T-helper 17 cell (primary cell): Measurements from ENCODE around the gene UBR7. TPM values are rescaled to one million over a fixed set of nuclear protein-coding genes. Genes with fewer than 3 reads are reported as not detected.

ENCODE experiments used
- ATAC-seq: fragments of 150-1000 bp; cut with Tn5 transposase; 2 replicates; pipeline ENCODE4 v1.10.0; 2021; ENCODE audit warnings: mild to moderate bottlenecking, moderate library complexity
- DNase-seq, 3 donors: peaks; one replicate each; pipeline versions ENCODE4 v3.0.0 to v3.0.0-alpha.2; 2020 to 2021
- H3K9me3 ChIP-seq: one replicate; pipeline ENCODE4 v1.7.0; 2013; ENCODE audit warnings: low read length, mild to moderate bottlenecking; ENCODE audit not compliant: control insufficient read depth, poor library complexity, severe bottlenecking
- H3K27ac Mint-ChIP-seq: one replicate; pipeline ENCODE4 v1.8.0; 2022; ENCODE audit warnings: mild to moderate bottlenecking, moderate library complexity, mixed read lengths
- H3K27me3 Mint-ChIP-seq: one replicate; pipeline ENCODE4 v1.8.0; 2022; ENCODE audit warnings: mixed read lengths
- H3K36me3 Mint-ChIP-seq: one replicate; pipeline ENCODE4 v1.8.0; 2022; ENCODE audit warnings: low read depth, mixed read lengths
- H3K4me1 Mint-ChIP-seq: one replicate; pipeline ENCODE4 v1.8.0; 2022; ENCODE audit warnings: mild to moderate bottlenecking, mixed read lengths
- H3K4me3 Mint-ChIP-seq: one replicate; pipeline ENCODE4 v1.8.0; 2022; ENCODE audit warnings: mild to moderate bottlenecking, moderate library complexity, mixed read lengths
- total RNA-seq, 4 donors: library from RNA in 2 of 4; stranded (reverse) in 2 of 4; gene quantifications; one replicate each; pipeline ENCODE4 v1.2.3 and lab custom pipeline; 2022 to 2026

Gene UBR7
- total RNA-seq, 2 donors from 2014 or later: 12.9 to 14.6 TPM

DNA sequence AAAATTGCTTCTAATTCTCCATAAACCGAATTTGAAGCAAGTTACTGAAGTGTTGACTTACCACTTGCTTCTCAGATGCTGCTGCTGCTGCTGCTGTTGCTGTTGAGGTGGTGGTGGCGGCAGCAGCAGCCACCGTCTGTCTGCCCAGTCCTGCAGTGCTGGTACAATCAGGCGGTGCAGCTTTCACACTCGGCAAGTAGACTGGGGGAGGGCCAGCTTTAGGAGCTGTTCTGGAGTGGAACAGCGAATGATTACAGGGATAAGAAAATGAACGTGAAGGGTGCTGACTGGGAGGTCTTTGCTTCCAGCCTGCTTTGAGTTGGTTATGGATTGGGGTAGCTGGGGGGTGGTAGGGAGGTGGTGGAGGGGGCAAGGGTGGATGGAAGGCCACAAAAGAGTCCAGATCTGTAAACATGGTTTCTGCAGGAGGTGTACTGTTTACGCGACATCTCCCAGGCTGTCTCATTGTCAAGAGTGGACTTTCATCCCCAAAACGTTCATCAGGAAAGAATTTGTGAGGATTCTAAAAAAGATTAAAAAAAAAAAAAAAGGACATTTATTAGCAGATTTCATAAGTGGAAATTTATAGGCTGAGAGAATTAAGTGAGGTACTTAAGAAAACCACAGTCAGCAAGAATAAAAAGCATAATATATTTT, 38.8 kb downstream of the UBR7 start:
- H3K4me1 Mint-ChIP-seq: peaks cover 6% of the 10 kb centered on the region
- DNase-seq (no peak), ATAC-seq (no peak)
- H3K4me3 Mint-ChIP-seq: no peak overlapping the region
- peak overlapping the region; percentile 60 for H3K27ac Mint-ChIP-seq
- no peaks in the 10 kb centered on the region for H3K9me3 ChIP-seq
- H3K27me3 Mint-ChIP-seq: no peaks in the 10 kb centered on the region
- peaks cover 16% of the 10 kb centered on the region for H3K36me3 Mint-ChIP-seq

DNA sequence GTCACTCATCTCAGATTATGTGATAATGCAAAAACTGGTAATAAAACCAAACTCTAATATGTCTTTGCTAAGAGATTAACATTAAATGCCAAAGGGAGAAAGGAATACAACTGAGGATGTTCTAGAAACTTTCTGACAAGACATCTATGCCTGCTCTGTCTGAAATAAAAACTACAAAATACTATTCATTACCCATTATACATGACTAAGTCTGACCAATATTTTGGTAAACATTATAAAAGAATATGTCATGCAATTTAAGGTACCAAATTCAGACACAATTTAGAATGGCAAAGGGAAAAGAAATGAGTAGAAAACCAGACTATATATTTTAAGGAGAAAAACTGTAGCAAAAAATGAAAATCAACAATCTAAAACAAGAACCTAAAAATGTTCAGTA, 39.5 kb downstream of the UBR7 start:
- DNase-seq (no peak), ATAC-seq (no peak)
- H3K9me3 ChIP-seq: no peaks in the 10 kb centered on the region
- peaks cover 6% of the 10 kb centered on the region for H3K4me1 Mint-ChIP-seq
- H3K27me3 Mint-ChIP-seq: no peaks in the 10 kb centered on the region
- H3K4me3 Mint-ChIP-seq: no peak overlapping the region
- H3K36me3 Mint-ChIP-seq: peaks cover 16% of the 10 kb centered on the region
- no peak overlapping the region for H3K27ac Mint-ChIP-seq

GRCh38 chr14:93249128-93249831, 42.2 kb downstream of the UBR7 start:
- no peaks in the 10 kb centered on the region for H3K9me3 ChIP-seq
- DNase-seq (no peak), ATAC-seq (no peak)
- peaks cover 11% of the 10 kb centered on the region for H3K36me3 Mint-ChIP-seq
- H3K4me1 Mint-ChIP-seq: peaks cover 4% of the 10 kb centered on the region
- H3K27ac Mint-ChIP-seq: peak overlapping the region; percentile 53
- no peaks in the 10 kb centered on the region for H3K27me3 Mint-ChIP-seq
- no peak overlapping the region for H3K4me3 Mint-ChIP-seq

DNA sequence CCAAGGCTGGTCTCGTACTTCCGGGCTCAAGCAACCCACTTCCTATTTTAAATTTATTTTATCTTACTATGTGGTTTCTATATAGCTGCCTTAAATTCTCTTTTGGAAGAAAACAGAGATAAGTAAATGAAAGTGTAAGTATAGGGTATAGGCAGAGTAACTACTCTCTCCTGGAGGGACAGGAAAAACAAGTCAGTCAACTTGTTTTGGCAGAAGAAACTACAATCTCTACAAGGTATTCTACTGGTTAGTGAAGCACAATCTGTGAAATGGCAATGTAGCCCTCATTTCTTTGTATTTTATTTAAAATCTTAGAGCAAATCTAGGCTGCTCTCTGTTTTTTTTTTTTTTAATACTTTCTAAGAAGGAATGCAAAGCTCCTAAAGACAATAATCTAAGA, 55.4 kb downstream of the UBR7 start:
- H3K36me3 Mint-ChIP-seq: peaks cover 11% of the 10 kb centered on the region

GRCh38 chr14:93263416-93263815, 56.4 kb downstream of the UBR7 start:
- ATAC-seq (no peak), DNase-seq (no peak)
- Mint-ChIP-seq H3K27ac (peak overlapping the region; percentile 21), H3K36me3 (peaks cover 11% of the 10 kb centered on the region), H3K4me1 (peaks cover 28% of the 10 kb centered on the region), H3K4me3 (no peak overlapping the region), H3K27me3 (no peaks in the 10 kb centered on the region)
- H3K9me3 ChIP-seq: no peaks in the 10 kb centered on the region

More for the DNA sequence above, 55.4 kb downstream of the UBR7 start:
- no peaks in the 10 kb centered on the region for H3K9me3 ChIP-seq
- Mint-ChIP-seq H3K27ac (no peak overlapping the region), H3K4me3 (no peak overlapping the region), H3K4me1 (peaks cover 21% of the 10 kb centered on the region), H3K27me3 (no peaks in the 10 kb centered on the region)
- DNase-seq (no peak), ATAC-seq (no peak)

GRCh38 chr14:93266127-93266526, 59.1 kb downstream of the UBR7 start:
- H3K27me3 Mint-ChIP-seq: no peaks in the 10 kb centered on the region
- H3K27ac Mint-ChIP-seq: no peak overlapping the region
- H3K4me3 Mint-ChIP-seq: no peak overlapping the region
- H3K4me1 Mint-ChIP-seq: peaks cover 25% of the 10 kb centered on the region
- H3K9me3 ChIP-seq: no peaks in the 10 kb centered on the region
- H3K36me3 Mint-ChIP-seq: peaks cover 9% of the 10 kb centered on the region
- no peak for DNase-seq
- ATAC-seq: no peak

DNA sequence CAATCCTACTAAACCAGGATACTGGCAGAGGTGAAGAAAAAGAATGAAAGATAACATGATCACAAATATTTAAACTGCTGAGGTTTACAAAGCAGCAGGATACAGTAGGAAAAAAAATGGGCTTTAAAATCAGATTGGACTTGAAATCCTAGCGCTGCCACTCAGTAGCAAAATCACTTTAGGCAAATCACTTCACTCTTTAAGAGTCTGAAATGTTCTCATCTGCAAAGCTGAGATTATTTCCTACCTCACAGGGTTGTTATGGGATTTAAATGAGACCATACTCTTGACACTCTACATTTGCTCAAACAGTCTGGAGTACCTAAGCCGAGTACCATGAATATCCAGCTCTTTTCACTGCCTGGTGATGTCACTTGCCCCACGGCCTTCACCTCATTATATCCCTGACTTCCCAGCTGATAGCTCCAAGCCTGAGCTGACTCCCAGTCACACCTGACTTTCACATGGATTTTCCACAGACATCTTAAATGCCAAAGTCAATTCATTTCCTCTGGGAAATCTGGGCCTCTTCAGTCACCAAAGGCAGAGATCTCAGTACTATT, 60.2 kb downstream of the UBR7 start:
- Mint-ChIP-seq H3K4me1 (peaks cover 25% of the 10 kb centered on the region), H3K27me3 (no peaks in the 10 kb centered on the region), H3K36me3 (peaks cover 9% of the 10 kb centered on the region), H3K4me3 (no peak overlapping the region), H3K27ac (no peak overlapping the region)
- DNase-seq: no peak
- H3K9me3 ChIP-seq: no peaks in the 10 kb centered on the region
- ATAC-seq: no peak

DNA sequence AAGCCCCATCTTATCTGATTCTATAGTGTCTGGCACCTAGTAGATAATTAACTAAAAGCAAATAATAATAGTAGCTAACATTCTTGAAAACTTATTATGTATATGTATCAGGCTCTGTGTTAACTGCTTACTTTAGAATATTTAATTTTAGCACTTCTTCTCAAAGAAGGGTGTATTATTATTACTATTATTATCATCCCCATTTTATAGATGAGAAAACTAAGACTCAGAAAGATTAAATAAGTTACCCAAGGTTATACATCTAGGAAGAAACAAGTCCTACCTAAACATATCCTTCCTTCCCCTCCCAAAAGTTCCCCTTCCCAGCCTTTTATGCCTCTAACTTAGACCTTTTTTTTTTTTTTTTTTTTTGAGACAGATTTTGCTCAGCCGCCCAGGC, 61.4 kb downstream of the UBR7 start:
- no peaks in the 10 kb centered on the region for H3K9me3 ChIP-seq
- Mint-ChIP-seq H3K27ac (peak overlapping the region; percentile 43), H3K4me1 (peaks cover 25% of the 10 kb centered on the region), H3K36me3 (peaks cover 10% of the 10 kb centered on the region), H3K4me3 (no peak overlapping the region), H3K27me3 (no peaks in the 10 kb centered on the region)
- ATAC-seq (no peak), DNase-seq (no peak)

DNA sequence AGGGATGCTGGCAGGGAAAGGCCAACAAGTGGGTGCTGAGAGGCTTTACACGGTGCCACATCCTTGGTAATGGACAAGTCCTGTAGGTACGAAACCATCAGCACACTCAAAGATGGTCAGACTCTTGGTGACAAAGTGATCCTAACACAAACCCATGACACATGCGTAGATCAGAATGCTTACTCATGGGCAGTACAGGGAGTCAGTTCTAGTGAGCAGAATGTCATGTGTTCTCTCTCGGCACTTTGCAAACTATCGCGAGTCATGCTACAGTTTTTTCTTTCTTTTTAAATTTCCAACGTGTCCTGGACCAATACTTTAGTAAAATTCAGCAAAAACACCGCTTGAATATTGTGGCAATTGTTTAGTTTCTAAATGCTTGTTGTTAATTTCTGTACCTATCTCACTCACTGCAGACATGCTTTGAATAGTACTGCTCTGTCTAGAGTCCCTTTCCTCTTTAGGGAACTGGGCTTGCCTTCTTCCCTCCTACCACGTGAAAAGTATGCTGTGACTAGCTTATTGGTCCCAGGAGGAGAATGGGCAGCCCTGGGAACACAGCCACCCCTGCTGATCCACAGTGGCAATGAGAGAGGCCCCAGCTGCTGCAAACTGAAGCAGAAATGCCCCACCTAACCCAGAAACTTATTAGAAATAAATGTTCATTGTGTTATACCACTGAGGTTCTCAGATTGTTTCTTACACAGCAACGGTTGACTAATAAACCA, 62.4 kb downstream of the UBR7 start:
- ATAC-seq: no peak
- no peak overlapping the region for H3K27ac Mint-ChIP-seq
- DNase-seq: no peak

DNA sequence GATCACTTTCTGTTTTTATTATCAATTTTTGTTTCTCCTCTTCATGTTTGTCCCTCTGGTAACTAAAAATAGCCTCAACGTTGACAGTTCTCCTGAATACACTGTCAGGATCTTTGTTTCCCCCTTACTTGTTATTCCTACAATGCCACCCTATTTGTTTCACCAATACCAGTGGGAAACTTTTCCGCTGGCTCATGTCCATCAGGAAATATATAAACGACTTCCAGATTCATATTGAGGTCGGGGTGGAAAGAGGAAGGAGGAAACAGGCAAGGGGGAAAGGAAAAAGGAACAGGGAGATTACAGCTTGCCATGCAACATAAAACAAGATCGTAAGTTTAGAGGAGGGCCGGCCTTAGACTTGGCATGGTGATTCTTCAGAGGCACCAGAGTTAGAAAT, 64.1 kb downstream of the UBR7 start:
- H3K4me3 Mint-ChIP-seq: no peak overlapping the region
- no peaks in the 10 kb centered on the region for H3K9me3 ChIP-seq
- H3K27me3 Mint-ChIP-seq: no peaks in the 10 kb centered on the region
- peak overlapping the region; percentile 85 for H3K27ac Mint-ChIP-seq
- peaks cover 18% of the 10 kb centered on the region for H3K4me1 Mint-ChIP-seq
- ATAC-seq: no peak
- DNase-seq: no peak
- peaks cover 5% of the 10 kb centered on the region for H3K36me3 Mint-ChIP-seq

More for the DNA sequence above, 62.4 kb downstream of the UBR7 start:
- Mint-ChIP-seq H3K4me1 (peaks cover 19% of the 10 kb centered on the region), H3K36me3 (peaks cover 6% of the 10 kb centered on the region), H3K4me3 (no peak overlapping the region), H3K27me3 (no peaks in the 10 kb centered on the region)
- no peaks in the 10 kb centered on the region for H3K9me3 ChIP-seq

DNA sequence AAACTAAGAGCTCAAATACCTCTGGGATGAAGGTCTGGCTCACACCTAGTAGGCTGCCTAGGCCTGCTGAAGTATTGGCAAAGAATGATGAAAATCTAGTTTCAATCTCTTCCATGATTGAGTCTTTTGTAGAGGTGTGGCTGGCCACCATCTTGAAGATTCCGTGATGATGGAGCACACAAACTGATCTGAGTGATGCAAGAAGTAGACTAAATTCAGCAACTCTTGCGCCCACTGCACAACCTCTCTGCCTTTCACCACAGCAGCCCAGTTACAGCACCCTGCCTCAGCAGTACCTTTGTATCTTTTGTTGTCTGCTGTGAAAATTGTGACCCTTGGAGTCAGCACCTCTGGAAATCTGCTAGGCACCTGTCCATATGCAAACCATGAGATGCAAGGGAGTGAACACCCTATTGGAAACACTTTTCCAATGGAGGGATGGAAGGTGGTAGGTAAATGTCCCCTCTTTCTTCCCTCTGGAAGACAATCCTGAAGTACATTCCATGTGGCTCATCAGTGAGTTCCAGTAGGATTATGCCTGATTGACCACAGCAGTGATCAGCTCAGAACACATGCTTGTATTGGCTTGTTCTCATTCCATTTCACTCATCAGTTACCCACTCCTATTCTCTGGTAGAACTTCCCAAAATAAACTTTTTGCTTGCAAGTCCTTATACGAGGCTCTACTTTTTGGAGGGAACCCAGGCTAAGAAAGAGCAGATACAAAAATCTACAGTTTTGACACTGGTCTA, 67.2 kb downstream of the UBR7 start:
- Mint-ChIP-seq H3K27ac (no peak overlapping the region), H3K36me3 (peaks cover 4% of the 10 kb centered on the region), H3K4me3 (no peak overlapping the region), H3K27me3 (no peaks in the 10 kb centered on the region), H3K4me1 (peaks cover 10% of the 10 kb centered on the region)
- no peaks in the 10 kb centered on the region for H3K9me3 ChIP-seq
- ATAC-seq (no peak), DNase-seq (no peak)

DNA sequence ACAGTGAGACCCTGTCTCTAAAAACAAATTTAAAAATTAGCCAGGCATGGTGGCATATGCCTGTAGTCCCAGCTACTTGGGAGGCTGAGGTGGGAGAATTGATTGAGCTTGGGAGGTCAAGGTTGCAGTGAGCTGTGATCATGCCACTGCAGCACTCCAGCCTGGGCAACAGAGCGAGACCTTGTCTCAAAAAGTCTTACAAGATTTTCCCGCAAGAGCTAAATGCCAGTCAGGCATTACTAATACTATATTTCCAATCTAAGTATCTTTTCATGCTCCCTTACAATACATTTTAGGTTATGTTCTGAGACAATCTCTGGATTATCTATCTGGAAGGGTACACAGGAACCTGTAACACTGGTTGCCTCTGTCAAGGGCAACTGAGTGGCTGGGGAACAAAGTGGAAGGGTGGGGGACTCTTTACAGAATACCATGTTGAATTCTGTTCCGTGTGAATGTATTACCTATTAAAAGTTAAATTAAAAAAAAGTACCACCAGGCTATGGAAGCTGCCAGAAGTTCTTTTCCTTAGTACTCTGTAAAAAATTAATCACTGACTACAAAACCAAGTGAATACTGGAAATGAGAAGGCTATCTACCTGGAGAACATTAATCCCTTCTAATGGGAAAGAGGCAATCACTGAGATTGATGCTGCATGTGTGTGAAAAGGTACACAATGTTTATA, 69.1 kb downstream of the UBR7 start:
- H3K9me3 ChIP-seq: no peaks in the 10 kb centered on the region
- Mint-ChIP-seq H3K27ac (no peak overlapping the region), H3K4me3 (no peak overlapping the region), H3K27me3 (no peaks in the 10 kb centered on the region), H3K4me1 (peaks cover 13% of the 10 kb centered on the region), H3K36me3 (peaks cover 5% of the 10 kb centered on the region)
- no peak for DNase-seq
- ATAC-seq: no peak
